ENCODE data around the gene PUS3. TPM values are rescaled to one million over a fixed set of nuclear protein-coding genes. Genes with fewer than 3 reads are reported as not detected.

PUS3 gene
- total RNA-seq, 1 experiment from 2014 or later = 11.9 TPM

DNA sequence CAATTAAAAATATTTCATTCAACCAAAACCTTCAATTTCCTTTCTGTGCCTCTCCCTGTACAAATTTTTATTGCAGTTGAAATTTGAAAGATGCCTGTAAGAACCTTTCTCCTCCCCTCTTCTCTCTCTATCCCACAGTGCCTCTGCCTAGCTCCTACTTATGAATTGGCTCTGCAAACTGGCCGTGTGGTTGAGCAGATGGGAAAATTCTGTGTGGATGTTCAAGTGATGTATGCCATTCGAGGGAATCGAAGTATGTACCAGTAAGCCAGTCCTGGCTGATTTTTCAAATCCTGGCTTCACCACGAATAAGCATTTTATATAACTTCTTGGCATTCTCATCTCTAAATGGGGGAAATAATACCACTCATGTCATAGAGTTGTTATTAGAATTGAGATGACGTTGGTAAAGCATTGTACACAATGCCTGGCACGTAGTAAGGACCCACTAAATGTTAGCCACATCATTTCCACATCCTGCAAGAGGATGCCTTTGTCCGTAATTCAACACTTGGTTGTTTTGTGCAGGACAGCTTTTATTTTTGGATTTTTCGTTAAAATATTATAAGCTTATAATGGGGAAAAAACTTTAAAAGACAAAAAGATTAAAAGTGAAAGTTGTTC lies 7.3 kb upstream of the PUS3 start:
- ChIA-PET POLR2A (no interaction called here), CTCF (no interaction called here), RAD21 (ENCODE audit: low non-redundant PET in 1 of 2, low total read pairs in 2 of 2, uncharacterized antibody in 2 of 2, unreplicated experiment in 2 of 2) (no interaction called here)
- intact Hi-C loops (cut with micrococcal nuclease) = no loop called here
- no peak overlapping the region for H3K4me3 ChIP-seq (replicated peaks in 1 of 2; ENCODE audit: low read depth in 1 of 2, low read length in 2 of 2)
- no peaks in the 10 kb centered on the region for H3K79me2 ChIP-seq (ENCODE audit: insufficient read depth, low read length)
- H3K27me3 ChIP-seq (ENCODE audit: insufficient read depth, low read length) = peaks cover 13% of the 10 kb centered on the region; the same call in 1 of the 2 replicates
- no peaks in the 10 kb centered on the region for H3K36me3 ChIP-seq (ENCODE audit: control insufficient read depth in 1 of 2, insufficient read depth in 2 of 2, low read length in 2 of 2)
- no peak overlapping the region for H2AFZ ChIP-seq (ENCODE audit: low read depth, low read length, poor library complexity, severe bottlenecking)
- BruUV-seq (replicated peaks) = no TSS peak
- H3K4me2 ChIP-seq (ENCODE audit: low read length) = no peak overlapping the region
- H3K9me3 ChIP-seq (ENCODE audit: control insufficient read depth in 1 of 2, insufficient read depth in 1 of 2, low read depth in 1 of 2, low read length in 2 of 2) = no peaks in the 10 kb centered on the region
- H4K20me1 ChIP-seq (ENCODE audit: insufficient read depth) = no peaks in the 10 kb centered on the region
- H3K27ac ChIP-seq (ENCODE audit: low read depth, low read length) = no peak overlapping the region
- TF ChIP-seq EZH2 (IDR thresholded peaks at IDR 0.05) = no peak
- TF ChIP-seq RAD21 (IDR thresholded peaks at IDR 0.05; ENCODE audit: low read depth) = no peak
- no peak for TF ChIP-seq MAX (IDR thresholded peaks at IDR 0.05)
- no peak for TF ChIP-seq ELF1 (IDR thresholded peaks at IDR 0.05; ENCODE audit: borderline replicate concordance, low read depth)
- TF ChIP-seq, protein P1, sequence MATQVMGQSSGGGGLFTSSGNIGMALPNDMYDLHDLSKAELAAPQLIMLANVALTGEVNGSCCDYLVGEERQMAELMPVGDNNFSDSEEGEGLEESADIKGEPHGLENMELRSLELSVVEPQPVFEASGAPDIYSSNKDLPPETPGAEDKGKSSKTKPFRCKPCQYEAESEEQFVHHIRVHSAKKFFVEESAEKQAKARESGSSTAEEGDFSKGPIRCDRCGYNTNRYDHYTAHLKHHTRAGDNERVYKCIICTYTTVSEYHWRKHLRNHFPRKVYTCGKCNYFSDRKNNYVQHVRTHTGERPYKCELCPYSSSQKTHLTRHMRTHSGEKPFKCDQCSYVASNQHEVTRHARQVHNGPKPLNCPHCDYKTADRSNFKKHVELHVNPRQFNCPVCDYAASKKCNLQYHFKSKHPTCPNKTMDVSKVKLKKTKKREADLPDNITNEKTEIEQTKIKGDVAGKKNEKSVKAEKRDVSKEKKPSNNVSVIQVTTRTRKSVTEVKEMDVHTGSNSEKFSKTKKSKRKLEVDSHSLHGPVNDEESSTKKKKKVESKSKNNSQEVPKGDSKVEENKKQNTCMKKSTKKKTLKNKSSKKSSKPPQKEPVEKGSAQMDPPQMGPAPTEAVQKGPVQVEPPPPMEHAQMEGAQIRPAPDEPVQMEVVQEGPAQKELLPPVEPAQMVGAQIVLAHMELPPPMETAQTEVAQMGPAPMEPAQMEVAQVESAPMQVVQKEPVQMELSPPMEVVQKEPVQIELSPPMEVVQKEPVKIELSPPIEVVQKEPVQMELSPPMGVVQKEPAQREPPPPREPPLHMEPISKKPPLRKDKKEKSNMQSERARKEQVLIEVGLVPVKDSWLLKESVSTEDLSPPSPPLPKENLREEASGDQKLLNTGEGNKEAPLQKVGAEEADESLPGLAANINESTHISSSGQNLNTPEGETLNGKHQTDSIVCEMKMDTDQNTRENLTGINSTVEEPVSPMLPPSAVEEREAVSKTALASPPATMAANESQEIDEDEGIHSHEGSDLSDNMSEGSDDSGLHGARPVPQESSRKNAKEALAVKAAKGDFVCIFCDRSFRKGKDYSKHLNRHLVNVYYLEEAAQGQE (IDR thresholded peaks at IDR 0.05; ENCODE audit: low read depth) = no peak
- no peak for TF ChIP-seq SRF (IDR thresholded peaks at IDR 0.05; ENCODE audit: low read depth)
- no peak for TF ChIP-seq POLR2A (IDR thresholded peaks at IDR 0.05; ENCODE audit: borderline replicate concordance, extremely low read depth, insufficient read depth, insufficient read length)
- no peak for TF ChIP-seq EZH2phosphoT487 (IDR thresholded peaks at IDR 0.05; ENCODE audit: borderline replicate concordance)
- TF ChIP-seq YY1 (IDR thresholded peaks at IDR 0.05; ENCODE audit: extremely low read depth, insufficient replicate concordance, low read depth, low read length) = no peak
- no peak for TF ChIP-seq CBX3 (IDR thresholded peaks at IDR 0.05; ENCODE audit: low read depth)
- TF ChIP-seq CTCF (IDR thresholded peaks at IDR 0.05 in 2 of 3, conservative IDR thresholded peaks at IDR 0.05 in 1 of 3; ENCODE audit: borderline replicate concordance in 1 of 3, insufficient read depth in 1 of 3, low read depth in 2 of 3, low read length in 2 of 3) = no peak
- no peak for TF ChIP-seq POLR2AphosphoS5 (IDR thresholded peaks at IDR 0.05; ENCODE audit: low read depth, low read length)
- TF ChIP-seq CEBPB (IDR thresholded peaks at IDR 0.05; ENCODE audit: low read depth) = no peak
- TF ChIP-seq ATF3 (IDR thresholded peaks at IDR 0.05) = no peak
- TF ChIP-seq ZFX (IDR thresholded peaks at IDR 0.05) = no peak
- TF ChIP-seq ZNF274 (IDR thresholded peaks at IDR 0.05; ENCODE audit: low read depth, low read length) = no peak
- TF ChIP-seq TCF7L2 (IDR thresholded peaks at IDR 0.05; ENCODE audit: borderline replicate concordance, extremely low read depth, insufficient read depth, insufficient read length) = no peak
- no peak for TF ChIP-seq EGR1 (IDR thresholded peaks at IDR 0.05; ENCODE audit: low read depth)
- TF ChIP-seq, protein P2, sequence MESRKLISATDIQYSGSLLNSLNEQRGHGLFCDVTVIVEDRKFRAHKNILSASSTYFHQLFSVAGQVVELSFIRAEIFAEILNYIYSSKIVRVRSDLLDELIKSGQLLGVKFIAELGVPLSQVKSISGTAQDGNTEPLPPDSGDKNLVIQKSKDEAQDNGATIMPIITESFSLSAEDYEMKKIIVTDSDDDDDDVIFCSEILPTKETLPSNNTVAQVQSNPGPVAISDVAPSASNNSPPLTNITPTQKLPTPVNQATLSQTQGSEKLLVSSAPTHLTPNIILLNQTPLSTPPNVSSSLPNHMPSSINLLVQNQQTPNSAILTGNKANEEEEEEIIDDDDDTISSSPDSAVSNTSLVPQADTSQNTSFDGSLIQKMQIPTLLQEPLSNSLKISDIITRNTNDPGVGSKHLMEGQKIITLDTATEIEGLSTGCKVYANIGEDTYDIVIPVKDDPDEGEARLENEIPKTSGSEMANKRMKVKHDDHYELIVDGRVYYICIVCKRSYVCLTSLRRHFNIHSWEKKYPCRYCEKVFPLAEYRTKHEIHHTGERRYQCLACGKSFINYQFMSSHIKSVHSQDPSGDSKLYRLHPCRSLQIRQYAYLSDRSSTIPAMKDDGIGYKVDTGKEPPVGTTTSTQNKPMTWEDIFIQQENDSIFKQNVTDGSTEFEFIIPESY (IDR thresholded peaks at IDR 0.05; ENCODE audit: extremely low read depth, insufficient replicate concordance, low read length) = no peak
- no peak for ATAC-seq
- no peak overlapping the region for H3K9ac ChIP-seq (ENCODE audit: low read length)
- no peaks in the 10 kb centered on the region for H3K4me1 ChIP-seq (ENCODE audit: control insufficient read depth in 1 of 2, insufficient read depth in 2 of 2, low read length in 2 of 2)
- no peak for DNase-seq (ENCODE audit: low read depth, low spot score)
- no peaks in the 10 kb centered on the region for H3K9me2 ChIP-seq (ENCODE audit: insufficient read depth)

Measured in HCT116 (cell line).